GM12874 (cell line): Measurements from ENCODE around the gene RPS23.

ENCODE experiments used
- TF ChIP-seq, protein P1 (sequence below): IDR thresholded peaks from 2 replicates; pipeline ENCODE4 v1.5.1; 2011; ENCODE audit warnings: low read depth, mild to moderate bottlenecking, control low read depth, low read length, moderate library complexity; ENCODE audit not compliant: insufficient read depth

The RPS23 gene

DNA sequence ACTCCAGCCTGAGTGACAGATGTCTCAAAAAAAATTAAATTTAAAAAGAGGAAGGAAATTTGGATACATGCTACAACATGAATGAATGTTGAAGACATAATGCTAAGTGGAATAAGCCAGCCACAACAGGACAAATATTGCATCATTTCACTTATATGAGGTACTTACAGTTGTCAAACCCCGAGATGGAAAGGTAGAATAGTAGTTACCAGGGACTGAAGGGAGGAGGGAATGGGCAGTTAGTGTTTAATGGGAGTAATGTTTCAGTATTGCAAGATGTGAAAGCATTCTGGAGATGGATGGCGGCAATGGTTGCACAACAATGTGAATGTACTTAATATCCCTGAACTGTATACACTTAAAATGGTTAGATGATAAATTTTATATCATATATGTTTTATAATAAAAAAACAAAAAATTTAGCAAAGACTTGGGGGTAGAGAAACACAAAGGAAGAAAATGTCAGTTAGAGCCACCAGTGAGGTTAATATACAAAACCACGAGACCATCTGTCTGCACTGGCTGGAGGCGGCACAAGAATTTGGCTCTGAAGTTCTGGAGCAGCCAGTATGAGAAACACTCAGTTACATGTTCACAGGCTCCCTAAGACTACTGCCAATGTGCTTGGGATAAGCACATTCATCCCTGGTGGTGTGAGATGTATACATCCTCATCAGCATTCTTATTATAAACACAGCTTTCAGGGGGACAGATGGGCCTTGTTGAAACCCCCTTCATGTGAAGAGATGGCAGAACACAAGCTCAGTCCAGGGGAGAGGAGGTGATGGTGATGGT is 37.0 kb upstream of the RPS23 start:
- TF ChIP-seq, protein P1, sequence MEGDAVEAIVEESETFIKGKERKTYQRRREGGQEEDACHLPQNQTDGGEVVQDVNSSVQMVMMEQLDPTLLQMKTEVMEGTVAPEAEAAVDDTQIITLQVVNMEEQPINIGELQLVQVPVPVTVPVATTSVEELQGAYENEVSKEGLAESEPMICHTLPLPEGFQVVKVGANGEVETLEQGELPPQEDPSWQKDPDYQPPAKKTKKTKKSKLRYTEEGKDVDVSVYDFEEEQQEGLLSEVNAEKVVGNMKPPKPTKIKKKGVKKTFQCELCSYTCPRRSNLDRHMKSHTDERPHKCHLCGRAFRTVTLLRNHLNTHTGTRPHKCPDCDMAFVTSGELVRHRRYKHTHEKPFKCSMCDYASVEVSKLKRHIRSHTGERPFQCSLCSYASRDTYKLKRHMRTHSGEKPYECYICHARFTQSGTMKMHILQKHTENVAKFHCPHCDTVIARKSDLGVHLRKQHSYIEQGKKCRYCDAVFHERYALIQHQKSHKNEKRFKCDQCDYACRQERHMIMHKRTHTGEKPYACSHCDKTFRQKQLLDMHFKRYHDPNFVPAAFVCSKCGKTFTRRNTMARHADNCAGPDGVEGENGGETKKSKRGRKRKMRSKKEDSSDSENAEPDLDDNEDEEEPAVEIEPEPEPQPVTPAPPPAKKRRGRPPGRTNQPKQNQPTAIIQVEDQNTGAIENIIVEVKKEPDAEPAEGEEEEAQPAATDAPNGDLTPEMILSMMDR = no peak

DNA sequence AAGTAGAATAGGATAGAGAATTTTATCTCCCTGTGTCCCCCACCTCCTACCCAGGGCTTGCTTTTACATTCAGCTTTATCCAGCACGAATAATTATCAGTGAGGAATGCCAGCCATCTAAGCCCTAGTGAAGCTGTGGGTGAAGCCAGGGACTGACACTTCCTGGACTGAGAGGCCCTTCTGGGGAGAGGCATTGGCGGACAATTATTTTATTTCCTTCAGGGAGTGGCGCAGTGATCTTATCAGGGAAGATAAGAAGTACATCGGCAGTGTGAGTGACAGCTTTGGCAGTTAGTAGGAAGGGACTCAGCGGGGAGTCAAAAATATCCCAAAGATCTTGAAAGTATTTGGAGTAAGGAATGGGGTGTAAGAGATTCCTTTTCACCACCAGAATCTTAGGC is 34.9 kb upstream of the RPS23 start:
- TF ChIP-seq, protein P1 = no peak

DNA sequence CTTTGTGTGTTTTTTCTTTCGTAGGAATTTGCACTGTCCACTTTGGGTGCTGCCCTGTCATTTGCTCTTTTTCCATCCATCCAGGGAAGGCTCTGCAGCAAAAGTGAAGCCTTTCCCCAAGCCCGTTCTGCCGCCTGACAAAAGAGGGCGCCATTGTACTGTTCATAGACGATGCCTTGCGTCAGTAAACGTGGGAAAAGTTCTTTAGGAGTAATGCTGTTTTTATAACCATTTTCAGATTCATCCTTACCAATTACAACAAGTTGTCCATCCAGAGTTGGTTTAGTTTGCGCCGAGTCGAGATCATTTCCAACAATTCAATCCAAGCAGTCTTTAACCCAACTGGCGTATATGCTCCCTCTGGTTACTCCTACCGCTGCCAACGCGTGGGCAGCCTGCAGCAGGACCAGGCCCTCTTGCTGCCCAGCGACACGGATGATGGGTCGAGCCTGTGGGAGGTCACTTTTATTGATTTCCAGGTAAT is 34.3 kb upstream of the RPS23 start:
- TF ChIP-seq, protein P1 = peak; percentile 75

DNA sequence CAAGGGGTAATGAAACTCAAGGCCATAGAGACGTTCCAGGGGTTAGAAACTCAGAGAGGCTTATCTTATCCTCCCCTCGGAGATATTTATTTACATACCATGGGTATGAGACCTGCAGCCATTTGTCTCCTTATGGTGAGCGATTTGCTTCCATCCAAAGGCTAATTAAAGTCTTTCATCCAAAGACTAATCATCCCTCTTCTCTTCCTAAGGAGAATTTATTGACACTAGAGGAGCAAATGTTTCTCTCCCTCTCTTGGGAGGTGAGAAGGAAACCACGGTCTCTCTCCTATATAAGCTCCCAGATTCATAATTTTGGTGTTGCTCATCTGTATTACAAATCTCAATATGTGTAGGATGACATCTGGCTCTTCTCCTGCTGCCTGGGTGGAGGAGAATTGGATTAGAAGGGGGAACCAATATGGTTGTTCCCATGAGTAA is 31.0 kb upstream of the RPS23 start:
- TF ChIP-seq, protein P1 = no peak

DNA sequence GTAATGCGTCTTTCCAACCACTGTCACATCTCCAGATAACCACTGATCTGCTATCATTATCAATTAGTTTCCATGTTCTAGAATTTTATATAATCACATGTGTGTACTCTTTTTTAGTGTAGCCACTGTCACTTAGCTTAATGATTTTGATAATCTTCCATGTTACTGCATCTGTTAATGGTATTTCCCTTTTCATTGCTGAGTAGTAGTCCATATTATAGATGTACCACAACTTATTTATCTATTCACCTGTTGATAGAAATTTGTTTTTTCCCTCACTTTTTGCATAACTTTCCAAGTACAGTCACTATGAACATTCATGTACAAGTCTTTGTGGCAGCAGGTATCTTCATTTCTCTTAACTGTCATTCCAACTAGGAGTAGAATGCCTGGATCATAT is 30.3 kb upstream of the RPS23 start:
- TF ChIP-seq, protein P1 = no peak

DNA sequence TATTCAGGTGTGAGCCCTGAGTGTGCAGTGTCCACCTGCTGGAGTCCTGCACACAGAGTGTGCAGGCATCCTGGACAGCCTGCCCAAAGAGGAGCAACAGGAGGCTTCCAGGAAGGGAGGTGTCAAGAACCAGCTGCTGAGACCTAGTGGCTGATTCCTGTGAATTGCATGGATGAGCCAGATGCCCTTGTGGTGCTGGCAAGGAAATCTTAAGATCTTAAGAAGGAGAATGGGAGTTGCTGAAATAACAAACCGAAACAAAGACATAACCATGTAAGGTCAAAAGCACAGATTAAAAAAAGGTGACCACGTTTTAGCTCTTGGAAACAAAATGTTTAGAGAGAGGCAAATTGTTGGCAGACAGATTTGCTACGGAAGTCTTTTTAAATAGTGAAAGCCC is 29.3 kb upstream of the RPS23 start:
- TF ChIP-seq, protein P1 = no peak

DNA sequence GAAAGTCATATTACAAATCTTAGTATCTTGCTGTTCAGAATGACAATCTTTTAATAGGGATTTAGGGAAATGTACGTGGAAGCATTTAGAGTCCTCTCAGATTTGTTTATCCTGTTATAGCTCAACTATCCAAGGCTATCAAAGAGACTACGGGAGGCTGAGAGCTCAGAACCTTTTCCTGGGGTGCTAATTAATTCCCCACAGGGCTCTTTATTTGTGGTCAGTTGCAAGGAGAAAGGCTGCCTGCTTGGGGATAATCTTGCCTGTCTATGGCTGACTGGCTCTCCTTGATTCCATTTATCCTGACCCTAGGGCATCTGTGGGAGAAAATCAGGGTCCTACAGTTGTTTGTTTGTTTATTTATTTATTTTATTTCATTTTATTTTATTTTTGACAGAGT is 28.0 kb upstream of the RPS23 start:
- TF ChIP-seq, protein P1 = no peak
